ENCODE data around the gene FPR2. TPM values are rescaled to one million over a fixed set of nuclear protein-coding genes. Genes with fewer than 3 reads are reported as not detected.

FPR2 gene
- total RNA-seq, 2 experiments from 2014 or later = not detected

DNA sequence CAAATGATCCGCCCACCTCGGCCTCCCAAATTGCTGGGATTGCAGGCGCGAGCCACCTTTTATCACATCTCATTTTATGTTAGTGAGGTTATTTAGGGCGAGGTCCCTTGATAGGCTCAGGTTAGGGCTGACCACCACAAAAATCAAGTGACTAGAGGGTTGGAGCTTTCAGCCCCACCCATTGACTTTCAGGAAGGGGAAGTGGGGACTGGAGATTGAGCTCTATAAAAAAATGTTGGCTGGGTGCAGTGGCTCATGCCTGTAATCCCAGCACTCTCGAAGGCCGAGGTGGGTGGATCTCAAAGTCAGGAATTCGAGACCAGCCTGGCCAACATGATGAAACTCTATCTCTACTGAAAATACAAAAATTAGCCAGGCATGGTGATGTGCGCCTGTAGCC is 54.1 kb downstream of the FPR2 start:
- Histone ChIP-seq H2AFZ (ENCODE audit: low read length) (no peak overlapping the region), H4K20me1 (ENCODE audit: insufficient read depth, low read length) (no peaks in the 10 kb centered on the region), H3K9me2 (ENCODE audit: insufficient read depth, low read length) (no peaks in the 10 kb centered on the region), H3K4me3 (ENCODE audit: low read depth, low read length, poor library complexity, severe bottlenecking) (no peak overlapping the region), H3K79me2 (ENCODE audit: insufficient read depth, low read depth, low read length) (no peaks in the 10 kb centered on the region), H3K27ac (ENCODE audit: low read depth, low read length, poor library complexity, severe bottlenecking) (no peak overlapping the region), H3K4me1 (ENCODE audit: insufficient read depth, low read length, poor library complexity, severe bottlenecking) (no peaks in the 10 kb centered on the region), H3K36me3 (ENCODE audit: insufficient read depth, low read length) (no peaks in the 10 kb centered on the region), H3K4me2 (ENCODE audit: low read length) (no peak overlapping the region), H3K9me3 (ENCODE audit: low read length) (no peaks in the 10 kb centered on the region)
- POLR2A ChIA-PET = no interaction called here
- CTCF ChIA-PET (ENCODE audit: unreplicated experiment) = no interaction called here
- DNase-seq (ENCODE audit: low spot score) = no peak
- no TSS peak for BruUV-seq (replicated peaks)
- intact Hi-C loops (cut with micrococcal nuclease; ENCODE audit: unreplicated experiment) = no loop called here
- no peak for TF ChIP-seq EZH2phosphoT487 (IDR thresholded peaks at IDR 0.05; ENCODE audit: borderline replicate concordance, low read depth, low read length)
- TF ChIP-seq, protein P1, sequence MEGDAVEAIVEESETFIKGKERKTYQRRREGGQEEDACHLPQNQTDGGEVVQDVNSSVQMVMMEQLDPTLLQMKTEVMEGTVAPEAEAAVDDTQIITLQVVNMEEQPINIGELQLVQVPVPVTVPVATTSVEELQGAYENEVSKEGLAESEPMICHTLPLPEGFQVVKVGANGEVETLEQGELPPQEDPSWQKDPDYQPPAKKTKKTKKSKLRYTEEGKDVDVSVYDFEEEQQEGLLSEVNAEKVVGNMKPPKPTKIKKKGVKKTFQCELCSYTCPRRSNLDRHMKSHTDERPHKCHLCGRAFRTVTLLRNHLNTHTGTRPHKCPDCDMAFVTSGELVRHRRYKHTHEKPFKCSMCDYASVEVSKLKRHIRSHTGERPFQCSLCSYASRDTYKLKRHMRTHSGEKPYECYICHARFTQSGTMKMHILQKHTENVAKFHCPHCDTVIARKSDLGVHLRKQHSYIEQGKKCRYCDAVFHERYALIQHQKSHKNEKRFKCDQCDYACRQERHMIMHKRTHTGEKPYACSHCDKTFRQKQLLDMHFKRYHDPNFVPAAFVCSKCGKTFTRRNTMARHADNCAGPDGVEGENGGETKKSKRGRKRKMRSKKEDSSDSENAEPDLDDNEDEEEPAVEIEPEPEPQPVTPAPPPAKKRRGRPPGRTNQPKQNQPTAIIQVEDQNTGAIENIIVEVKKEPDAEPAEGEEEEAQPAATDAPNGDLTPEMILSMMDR (conservative IDR thresholded peaks at IDR 0.05; ENCODE audit: low read length) = no peak

DNA sequence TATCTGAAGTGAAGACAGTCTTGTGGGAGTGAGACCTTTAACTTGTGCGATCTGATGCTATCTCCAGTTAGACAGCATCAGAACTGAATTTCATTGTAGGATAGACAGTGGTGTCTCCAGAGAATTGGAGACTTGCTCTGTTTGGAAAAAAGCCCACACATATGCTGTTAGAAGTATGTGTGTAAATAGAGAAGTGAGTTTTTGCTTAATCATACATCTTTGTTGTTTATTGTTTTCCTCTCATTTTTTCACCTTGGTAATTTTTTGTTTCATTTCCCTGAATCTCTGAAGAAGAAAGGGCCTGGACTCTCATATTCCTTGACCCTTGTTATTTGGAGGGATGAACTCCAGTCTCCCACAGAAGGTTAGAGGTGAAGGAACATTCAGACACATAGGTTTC is 55.7 kb downstream of the FPR2 start:
- Histone ChIP-seq H3K9me2 (ENCODE audit: insufficient read depth, low read length) (no peaks in the 10 kb centered on the region), H3K4me3 (ENCODE audit: low read depth, low read length, poor library complexity, severe bottlenecking) (no peak overlapping the region), H3K79me2 (ENCODE audit: insufficient read depth, low read depth, low read length) (no peaks in the 10 kb centered on the region), H3K4me2 (ENCODE audit: low read length) (no peak overlapping the region), H3K9me3 (ENCODE audit: low read length) (no peaks in the 10 kb centered on the region), H4K20me1 (ENCODE audit: insufficient read depth, low read length) (no peaks in the 10 kb centered on the region), H3K4me1 (ENCODE audit: insufficient read depth, low read length, poor library complexity, severe bottlenecking) (no peaks in the 10 kb centered on the region), H3K27ac (ENCODE audit: low read depth, low read length, poor library complexity, severe bottlenecking) (no peak overlapping the region), H3K36me3 (ENCODE audit: insufficient read depth, low read length) (no peaks in the 10 kb centered on the region), H2AFZ (ENCODE audit: low read length) (no peak overlapping the region)
- POLR2A ChIA-PET = no interaction called here
- DNase-seq (ENCODE audit: low spot score) = no peak
- TF ChIP-seq, protein P1 (conservative IDR thresholded peaks at IDR 0.05; ENCODE audit: low read length) = no peak
- no peak for TF ChIP-seq EZH2phosphoT487 (IDR thresholded peaks at IDR 0.05; ENCODE audit: borderline replicate concordance, low read depth, low read length)
- CTCF ChIA-PET (ENCODE audit: unreplicated experiment) = no interaction called here
- intact Hi-C loops (cut with micrococcal nuclease; ENCODE audit: unreplicated experiment) = no loop called here
- no TSS peak for BruUV-seq (replicated peaks)

DNA sequence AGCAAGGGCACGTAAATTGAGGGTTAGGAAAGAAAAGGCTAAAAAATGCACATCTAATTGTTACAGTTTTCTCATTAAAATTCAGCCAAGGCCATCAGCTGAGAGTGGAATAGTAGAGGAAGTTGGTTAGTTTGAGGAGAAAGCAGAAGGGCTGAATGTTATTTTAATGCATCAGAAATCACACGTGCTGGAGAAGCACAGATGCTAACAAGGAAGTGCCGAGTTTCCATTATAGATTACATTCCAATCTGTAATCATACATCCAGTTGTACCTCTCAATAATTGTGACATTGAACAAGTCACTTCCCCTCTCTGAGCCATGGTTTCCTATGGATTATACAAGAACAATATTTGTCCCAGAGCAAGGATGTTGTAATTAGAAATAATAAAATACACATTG is 59.0 kb downstream of the FPR2 start:
- ChIA-PET CTCF (ENCODE audit: unreplicated experiment) (no interaction called here), POLR2A (no interaction called here)
- DNase-seq (ENCODE audit: low spot score) = no peak
- H3K79me2 ChIP-seq (ENCODE audit: insufficient read depth, low read depth, low read length) = no peaks in the 10 kb centered on the region
- H3K36me3 ChIP-seq (ENCODE audit: insufficient read depth, low read length) = no peaks in the 10 kb centered on the region
- H3K4me2 ChIP-seq (ENCODE audit: low read length) = no peak overlapping the region
- no peak overlapping the region for H3K4me3 ChIP-seq (ENCODE audit: low read depth, low read length, poor library complexity, severe bottlenecking)
- H3K9me2 ChIP-seq (ENCODE audit: insufficient read depth, low read length) = no peaks in the 10 kb centered on the region
- intact Hi-C loops (cut with micrococcal nuclease; ENCODE audit: unreplicated experiment) = no loop called here
- BruUV-seq (replicated peaks) = no TSS peak
- H3K9me3 ChIP-seq (ENCODE audit: low read length) = no peaks in the 10 kb centered on the region
- no peak overlapping the region for H2AFZ ChIP-seq (ENCODE audit: low read length)
- no peak for TF ChIP-seq EZH2phosphoT487 (IDR thresholded peaks at IDR 0.05; ENCODE audit: borderline replicate concordance, low read depth, low read length)
- TF ChIP-seq, protein P1 (conservative IDR thresholded peaks at IDR 0.05; ENCODE audit: low read length) = no peak
- no peaks in the 10 kb centered on the region for H4K20me1 ChIP-seq (ENCODE audit: insufficient read depth, low read length)
- no peak overlapping the region for H3K27ac ChIP-seq (ENCODE audit: low read depth, low read length, poor library complexity, severe bottlenecking)
- no peaks in the 10 kb centered on the region for H3K4me1 ChIP-seq (ENCODE audit: insufficient read depth, low read length, poor library complexity, severe bottlenecking)

Other genes with a start within 250 kb of the FPR2 start
- not detected in 2 replicates for gene SIGLEC6, start 229.5 kb upstream of the FPR2 start, total RNA-seq (2014; rRNA removed; shearing (Covaris generic))
- not detected in 2 replicates for gene SIGLEC6, start 229.5 kb upstream of the FPR2 start, total RNA-seq (2022)
- 3.5 and 4.7 TPM in 2 replicates for gene ZNF175, start 189.9 kb upstream of the FPR2 start, total RNA-seq (2014; rRNA removed; shearing (Covaris generic))
- 10.4 and 13.4 TPM in 2 replicates for gene ZNF175, start 189.9 kb upstream of the FPR2 start, total RNA-seq (2022)
- not detected in 2 replicates for gene SIGLEC5, start 130.8 kb upstream of the FPR2 start, total RNA-seq (2014; rRNA removed; shearing (Covaris generic))
- gene SIGLEC5, start 130.8 kb upstream of the FPR2 start, total RNA-seq (2022) = not detected in 2 replicates
- gene SIGLEC14, start 114.4 kb upstream of the FPR2 start, total RNA-seq (2014; rRNA removed; shearing (Covaris generic)) = not detected in 2 replicates
- gene SIGLEC14, start 114.4 kb upstream of the FPR2 start, total RNA-seq (2022) = not detected in 2 replicates
- gene SPACA6, start 67.8 kb upstream of the FPR2 start, total RNA-seq (2014; rRNA removed; shearing (Covaris generic)) = 5.9 and 12.5 TPM in 2 replicates
- 2.5 and 5.1 TPM in 2 replicates for gene SPACA6, start 67.8 kb upstream of the FPR2 start, total RNA-seq (2022)
- not detected in 2 replicates for gene HAS1, start 37.2 kb upstream of the FPR2 start, total RNA-seq (2014; rRNA removed; shearing (Covaris generic))
- not detected in 2 replicates for gene HAS1, start 37.2 kb upstream of the FPR2 start, total RNA-seq (2022)
- not detected in 2 replicates for gene FPR1, start 9.3 kb upstream of the FPR2 start, total RNA-seq (2014; rRNA removed; shearing (Covaris generic))
- not detected in 2 replicates for gene FPR1, start 9.3 kb upstream of the FPR2 start, total RNA-seq (2022)
- not detected in 2 replicates for gene FPR3, start 34.0 kb downstream of the FPR2 start, total RNA-seq (2014; rRNA removed; shearing (Covaris generic))
- gene FPR3, start 34.0 kb downstream of the FPR2 start, total RNA-seq (2022) = not detected in 2 replicates
- 9.6 and 10.0 TPM in 2 replicates for gene ZNF577, start 126.8 kb downstream of the FPR2 start, total RNA-seq (2014; rRNA removed; shearing (Covaris generic))
- 2.0 and 3.3 TPM in 2 replicates for gene ZNF577, start 126.8 kb downstream of the FPR2 start, total RNA-seq (2022)
- 5.9 and 8.3 TPM in 2 replicates for gene ZNF649, start 143.8 kb downstream of the FPR2 start, total RNA-seq (2014; rRNA removed; shearing (Covaris generic))
- gene ZNF649, start 143.8 kb downstream of the FPR2 start, total RNA-seq (2022) = 2.4 and 3.6 TPM in 2 replicates
- 4.6 and 10.0 TPM in 2 replicates for gene ZNF613, start 166.3 kb downstream of the FPR2 start, total RNA-seq (2014; rRNA removed; shearing (Covaris generic))
- gene ZNF613, start 166.3 kb downstream of the FPR2 start, total RNA-seq (2022) = 3.9 and 4.5 TPM in 2 replicates
- 3.1 and 5.2 TPM in 2 replicates for gene ZNF350, start 225.7 kb downstream of the FPR2 start, total RNA-seq (2014; rRNA removed; shearing (Covaris generic))
- 4.9 and 6.2 TPM in 2 replicates for gene ZNF350, start 225.7 kb downstream of the FPR2 start, total RNA-seq (2022)
- 0.03 TPM in 1 of 2 replicates, not detected in the other for gene ZNF615, start 247.0 kb downstream of the FPR2 start, total RNA-seq (2014; rRNA removed; shearing (Covaris generic))
- gene ZNF615, start 247.0 kb downstream of the FPR2 start, total RNA-seq (2022) = not detected in 2 replicates